H9 (cell line): ENCODE measurements around the gene GFY. TPM values are rescaled to one million over a fixed set of nuclear protein-coding genes. Genes with fewer than 3 reads are reported as not detected.

Experiments
- DNase-seq: peaks from one replicate; pipeline ENCODE4 v3.0.0-alpha.2; 2017
- H2AFZ ChIP-seq: one replicate; pipeline ENCODE4 v1.6.1; 2013; ENCODE audit warnings: mild to moderate bottlenecking, low read length, control low read depth, moderate library complexity
- H2AK5ac ChIP-seq: 2 replicates; pipeline ENCODE4 v1.6.1; 2013; ENCODE audit warnings: low read length, control low read depth, mixed read lengths; ENCODE audit not compliant: insufficient read length
- H2BK120ac ChIP-seq: one replicate; pipeline ENCODE4 v1.6.1; 2013; ENCODE audit warnings: low read depth, mild to moderate bottlenecking, low read length, control low read depth, inconsistent platforms; ENCODE audit not compliant: poor library complexity, severe bottlenecking
- H2BK12ac ChIP-seq: 2 replicates; pipeline ENCODE4 v1.6.1; 2013; ENCODE audit warnings: low read length, control low read depth, mixed read lengths, low read depth; ENCODE audit not compliant: insufficient read length
- H2BK15ac ChIP-seq: 2 replicates; pipeline ENCODE4 v1.6.1; 2013; ENCODE audit warnings: low read depth, low read length, control low read depth
- H2BK20ac ChIP-seq: one replicate; pipeline ENCODE4 v1.6.1; 2013; ENCODE audit warnings: low read depth, mild to moderate bottlenecking, low read length, control low read depth, inconsistent platforms; ENCODE audit not compliant: poor library complexity, severe bottlenecking
- H2BK5ac ChIP-seq: 2 replicates; pipeline ENCODE4 v1.6.1; 2013; ENCODE audit warnings: low read length, control low read depth, mixed read lengths; ENCODE audit not compliant: insufficient read length
- H3K14ac ChIP-seq: 2 replicates; pipeline ENCODE4 v1.6.1; 2013; ENCODE audit warnings: low read length, control low read depth; ENCODE audit not compliant: insufficient read depth
- H3K18ac ChIP-seq: 2 replicates; pipeline ENCODE4 v1.6.1; 2013; ENCODE audit warnings: low read depth, mild to moderate bottlenecking, mixed read lengths, low read length, control low read depth; ENCODE audit not compliant: insufficient read length
- H3K23ac ChIP-seq: 2 replicates; pipeline ENCODE4 v1.6.1; 2013; ENCODE audit warnings: low read length, control low read depth, mixed read lengths, low read depth; ENCODE audit not compliant: insufficient read length
- H3K23me2 ChIP-seq: 2 replicates; pipeline ENCODE4 v1.6.1; 2013; ENCODE audit warnings: low read depth, mild to moderate bottlenecking, mixed read lengths, low read length, control low read depth; ENCODE audit not compliant: insufficient read length, poor library complexity, severe bottlenecking
- H3K27ac ChIP-seq: 2 replicates; pipeline ENCODE4 v1.5.1; 2013; ENCODE audit warnings: low read length, control low read depth, mixed read lengths, low read depth; ENCODE audit not compliant: insufficient read length
- H3K27me3 ChIP-seq: 2 replicates; pipeline ENCODE4 v1.6.1; 2013; ENCODE audit warnings: low read length, control low read depth, inconsistent platforms; ENCODE audit not compliant: insufficient read depth
- H3K4ac ChIP-seq: 2 replicates; pipeline ENCODE4 v1.6.1; 2013; ENCODE audit warnings: low read depth, mild to moderate bottlenecking, control low read depth, inconsistent platforms, low read length, moderate library complexity
- H3K4me1 ChIP-seq: 2 replicates; pipeline ENCODE4 v1.6.1; 2013; ENCODE audit warnings: low read length, control low read depth, inconsistent platforms; ENCODE audit not compliant: insufficient read depth
- H3K4me2 ChIP-seq: 2 replicates; pipeline ENCODE4 v1.6.1; 2013; ENCODE audit warnings: low read length, control low read depth, mixed read lengths; ENCODE audit not compliant: insufficient read length, insufficient read depth
- H3K56ac ChIP-seq: 2 replicates; pipeline ENCODE4 v1.6.1; 2013; ENCODE audit warnings: low read depth, mild to moderate bottlenecking, mixed read lengths, low read length, control low read depth; ENCODE audit not compliant: insufficient read length
- H3K79me1 ChIP-seq: 2 replicates; pipeline ENCODE4 v1.6.1; 2013; ENCODE audit warnings: low read depth, mild to moderate bottlenecking, moderate library complexity, low read length, control low read depth, inconsistent platforms; ENCODE audit not compliant: insufficient read depth, poor library complexity, severe bottlenecking
- H3K79me2 ChIP-seq: 2 replicates; pipeline ENCODE4 v1.6.1; 2013; ENCODE audit warnings: low read length, control low read depth, inconsistent platforms; ENCODE audit not compliant: insufficient read depth
- H3K9ac ChIP-seq: 2 replicates; pipeline ENCODE4 v1.6.1; 2013; ENCODE audit warnings: low read length, control low read depth, mixed read lengths; ENCODE audit not compliant: insufficient read length; ENCODE audit errors: extremely low read depth
- H3K9me3 ChIP-seq: one replicate; pipeline ENCODE4 v1.6.1; 2013; ENCODE audit warnings: low read depth, low read length, inconsistent platforms; ENCODE audit not compliant: control insufficient read depth
- H3T11ph ChIP-seq: one replicate; pipeline ENCODE4 v1.6.1; 2013; ENCODE audit warnings: mild to moderate bottlenecking, low read length, control low read depth, inconsistent platforms
- H4K20me1 ChIP-seq: one replicate; pipeline ENCODE4 v1.6.1; 2013; ENCODE audit not compliant: control insufficient read depth, insufficient read length, insufficient read depth
- H4K5ac ChIP-seq: 2 replicates; pipeline ENCODE4 v1.6.1; 2013; ENCODE audit warnings: low read depth, mild to moderate bottlenecking, mixed read lengths, low read length, control low read depth; ENCODE audit not compliant: insufficient read length
- H4K8ac ChIP-seq: replicated peaks from 2 replicates; pipeline ENCODE4 v1.6.1; 2013; ENCODE audit warnings: low read length, control low read depth, mixed read lengths, low read depth; ENCODE audit not compliant: insufficient read length
- H4K91ac ChIP-seq: 2 replicates; pipeline ENCODE4 v1.6.1; 2013; ENCODE audit warnings: low read depth, mild to moderate bottlenecking, moderate library complexity, mixed read lengths, low read length, control low read depth; ENCODE audit not compliant: insufficient read length
- H3K27ac Mint-ChIP-seq, 3 experiments: 2 replicates in 2 of 3; 3 replicates in 1 of 3; pipeline ENCODE4 v1.8.0; 2020 to 2021; ENCODE audit warnings: mixed read lengths in 3 of 3, mild to moderate bottlenecking in 1 of 3, moderate library complexity in 1 of 3
- H3K27me3 Mint-ChIP-seq: 2 replicates; pipeline ENCODE4 v1.8.0; 2021; ENCODE audit warnings: low read depth, mild to moderate bottlenecking, moderate library complexity, mixed read lengths
- H3K36me3 Mint-ChIP-seq, 3 experiments: 2 replicates in 2 of 3; 3 replicates in 1 of 3; pipeline ENCODE4 v1.8.0; 2020 to 2021; ENCODE audit warnings: low read depth in 3 of 3, mixed read lengths in 3 of 3; ENCODE audit not compliant: insufficient read depth in 1 of 3
- H3K4me1 Mint-ChIP-seq, 2 experiments: 2 replicates each; pipeline ENCODE4 v1.8.0; 2020; ENCODE audit warnings: mixed read lengths in 2 of 2
- H3K4me3 Mint-ChIP-seq, 2 experiments: 2 replicates in 1 of 2; 3 replicates in 1 of 2; pipeline ENCODE4 v1.8.0; 2020 to 2021; ENCODE audit warnings: mild to moderate bottlenecking in 2 of 2, mixed read lengths in 2 of 2, moderate library complexity in 1 of 2
- H3K9me3 Mint-ChIP-seq, 2 experiments: 2 replicates in 1 of 2; 3 replicates in 1 of 2; pipeline ENCODE4 v1.8.0; 2020; ENCODE audit warnings: mild to moderate bottlenecking in 2 of 2, mixed read lengths in 2 of 2, moderate library complexity in 1 of 2
- WGBS: extraction: QIAGEN DNeasy Blood & Tissue Kit; methylation state at CpG from one replicate; pipeline ENCODE4 v1.1.7; 2013; ENCODE audit warnings: missing lambda C conversion rate, low lambda C conversion rate, mixed read lengths; ENCODE audit not compliant: insufficient read length; ENCODE audit errors: extremely low coverage; 5-methylcytosine and 5-hydroxymethylcytosine counted together
- total RNA-seq: library from RNA; stranded (reverse); gene quantifications from 2 replicates; pipeline ENCODE4 v1.2.1, GENCODE V29; 2021
- TF ChIP-seq, protein P1 (sequence below): fragments of 200-600 bp; sonication (generic); conservative IDR thresholded peaks from 3 replicates; pipeline ENCODE4 v1.8.0; 2021; ENCODE audit warnings: antibody characterized with exemption, mild to moderate bottlenecking

GFY gene
- total RNA-seq, 1 experiment from 2014 or later, result 1.3 TPM

DNA sequence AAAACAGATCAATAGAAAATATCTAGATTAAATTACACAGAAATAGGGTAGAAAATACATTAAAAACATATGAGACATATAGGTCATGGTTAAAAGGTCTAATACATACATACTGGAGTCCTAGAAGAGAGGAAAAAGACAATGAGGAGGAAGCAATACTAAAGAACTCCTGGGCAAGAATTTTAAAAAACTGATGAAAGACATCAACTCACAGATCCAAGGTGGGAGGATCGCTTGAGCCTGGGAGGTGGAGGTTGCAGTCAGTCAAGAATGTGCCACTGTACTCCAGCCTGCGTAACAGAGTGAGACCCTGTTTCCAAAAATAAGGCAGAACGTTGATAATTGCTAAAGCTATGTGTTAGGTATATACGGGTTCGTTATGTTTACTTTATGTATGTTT, 42.5 kb upstream of the GFY start:
- Histone ChIP-seq H3K27ac (no peak overlapping the region), H2BK15ac (no peak overlapping the region), H3K9ac (no peak overlapping the region), H2BK120ac (no peak overlapping the region), H4K91ac (no peak overlapping the region), H2AK5ac (no peak overlapping the region), H3K79me2 (no peaks in the 10 kb centered on the region), H2BK5ac (no peak overlapping the region), H2AFZ (no peak overlapping the region), H3K4me1 (no peaks in the 10 kb centered on the region), H3T11ph (no peak overlapping the region), H3K56ac (no peak overlapping the region), H4K20me1 (no peaks in the 10 kb centered on the region), H3K79me1 (no peaks in the 10 kb centered on the region), H3K4me2 (no peak overlapping the region), H4K5ac (no peak overlapping the region), H2BK20ac (no peak overlapping the region), H3K9me3 (no peaks in the 10 kb centered on the region), H3K4ac (no peak overlapping the region), H3K23ac (no peak overlapping the region), H3K23me2 (no peaks in the 10 kb centered on the region), H4K8ac (no peak overlapping the region), H3K14ac (no peak overlapping the region), H2BK12ac (no peak overlapping the region), H3K27me3 (no peaks in the 10 kb centered on the region), H3K18ac (no peak overlapping the region)
- TF ChIP-seq, protein P1, sequence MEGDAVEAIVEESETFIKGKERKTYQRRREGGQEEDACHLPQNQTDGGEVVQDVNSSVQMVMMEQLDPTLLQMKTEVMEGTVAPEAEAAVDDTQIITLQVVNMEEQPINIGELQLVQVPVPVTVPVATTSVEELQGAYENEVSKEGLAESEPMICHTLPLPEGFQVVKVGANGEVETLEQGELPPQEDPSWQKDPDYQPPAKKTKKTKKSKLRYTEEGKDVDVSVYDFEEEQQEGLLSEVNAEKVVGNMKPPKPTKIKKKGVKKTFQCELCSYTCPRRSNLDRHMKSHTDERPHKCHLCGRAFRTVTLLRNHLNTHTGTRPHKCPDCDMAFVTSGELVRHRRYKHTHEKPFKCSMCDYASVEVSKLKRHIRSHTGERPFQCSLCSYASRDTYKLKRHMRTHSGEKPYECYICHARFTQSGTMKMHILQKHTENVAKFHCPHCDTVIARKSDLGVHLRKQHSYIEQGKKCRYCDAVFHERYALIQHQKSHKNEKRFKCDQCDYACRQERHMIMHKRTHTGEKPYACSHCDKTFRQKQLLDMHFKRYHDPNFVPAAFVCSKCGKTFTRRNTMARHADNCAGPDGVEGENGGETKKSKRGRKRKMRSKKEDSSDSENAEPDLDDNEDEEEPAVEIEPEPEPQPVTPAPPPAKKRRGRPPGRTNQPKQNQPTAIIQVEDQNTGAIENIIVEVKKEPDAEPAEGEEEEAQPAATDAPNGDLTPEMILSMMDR, result no peak
- no CpG with 5 or more reads among the region's 5 CpGs for WGBS
- peaks cover 2 to 6% (median 3%) of the 10 kb centered on the region in 3 experiments; a peak in 4 of 7 replicates for H3K36me3 Mint-ChIP-seq
- peaks cover 0 to 3% of the 10 kb centered on the region in 2 experiments; a peak in 2 of 4 replicates for H3K4me1 Mint-ChIP-seq
- peaks cover 8 to 15% of the 10 kb centered on the region in 2 experiments for H3K9me3 Mint-ChIP-seq
- DNase-seq, result no peak
- H3K27me3 Mint-ChIP-seq, result peaks cover 5% of the 10 kb centered on the region
- no peak overlapping the region for H3K27ac Mint-ChIP-seq
- H3K4me3 Mint-ChIP-seq, result no peak overlapping the region; a peak in 1 of 5 replicates
